G401.6 (cell line): Measurements from ENCODE around the gene RNF128.
"Not testable (repeated sequence)": the region's sequence is repeated elsewhere in the genome, so short reads cannot be mapped to it uniquely, and the experiment has no call there.

Experiments
- FAIRE-seq: peaks from 2 replicates; lab custom pipeline; 2012; peaks lifted over from hg19 to GRCh38; lab: Jason Lieb, UNC

The RNF128 gene

DNA sequence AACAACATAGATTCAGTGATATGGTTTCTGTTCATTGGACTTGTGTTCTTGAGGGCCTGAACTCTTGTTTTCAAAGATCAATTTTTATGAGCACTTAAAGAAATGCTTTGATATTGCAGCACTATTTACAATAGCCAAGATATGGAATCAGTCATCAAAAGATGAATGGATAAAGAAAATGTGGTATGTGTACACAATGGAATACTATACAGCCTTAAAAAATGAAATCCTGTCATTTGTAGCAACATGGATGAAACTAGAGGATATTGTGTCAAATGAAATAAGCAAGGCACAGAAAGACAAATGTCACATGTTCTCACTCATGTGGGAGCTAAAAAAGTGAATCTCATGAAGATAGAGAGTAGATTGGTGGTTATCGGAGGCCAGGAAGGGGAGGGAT is 21.9 kb downstream of the RNF128 start:
- FAIRE-seq, result no peak

DNA sequence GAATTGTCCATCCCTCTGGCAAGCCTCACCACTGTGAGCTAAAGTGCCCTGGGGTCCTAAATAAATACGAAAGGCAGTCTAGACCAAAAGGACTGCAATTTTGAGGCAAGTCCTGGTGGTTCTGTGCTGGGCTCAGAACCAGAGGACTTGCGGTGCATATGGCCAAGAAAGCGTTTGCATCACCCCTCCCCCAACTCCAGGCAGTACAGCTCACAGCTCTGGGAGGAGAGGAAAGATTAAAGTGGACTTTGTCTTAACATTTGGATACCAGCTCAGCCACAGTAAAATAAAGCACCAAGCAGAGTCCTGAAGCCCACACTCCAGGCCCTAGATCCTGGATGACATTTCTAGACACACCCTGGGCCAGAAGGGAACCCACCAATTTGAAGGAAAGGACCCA is 24.9 kb downstream of the RNF128 start:
- no peak for FAIRE-seq

DNA sequence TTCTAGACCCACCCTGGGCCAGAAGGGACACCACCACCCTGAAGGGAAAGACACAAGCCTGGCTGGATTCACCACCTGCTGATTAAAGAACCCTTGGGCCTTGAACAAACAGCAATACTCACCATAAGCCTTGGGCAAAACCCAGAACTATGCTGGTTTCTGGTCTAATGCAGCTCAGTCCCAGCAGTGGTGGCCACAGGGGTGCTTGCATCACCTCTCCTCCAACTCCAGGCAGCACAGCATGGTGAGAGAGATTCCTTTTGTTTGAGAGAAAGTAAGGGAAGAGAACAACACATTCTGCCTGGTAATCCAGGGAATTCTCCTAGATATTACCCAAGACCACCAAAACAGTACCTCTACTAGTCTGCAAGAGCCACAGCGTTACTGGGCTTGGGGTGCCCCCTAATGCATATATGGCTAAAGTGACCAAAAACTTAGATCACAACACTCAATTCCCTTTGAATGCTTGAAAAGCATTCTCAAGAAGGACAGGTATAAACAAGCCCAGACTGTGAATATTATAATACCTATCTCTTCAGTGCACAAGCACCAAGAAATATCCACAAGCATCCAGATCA is 25.7 kb downstream of the RNF128 start:
- FAIRE-seq, result no peak

DNA sequence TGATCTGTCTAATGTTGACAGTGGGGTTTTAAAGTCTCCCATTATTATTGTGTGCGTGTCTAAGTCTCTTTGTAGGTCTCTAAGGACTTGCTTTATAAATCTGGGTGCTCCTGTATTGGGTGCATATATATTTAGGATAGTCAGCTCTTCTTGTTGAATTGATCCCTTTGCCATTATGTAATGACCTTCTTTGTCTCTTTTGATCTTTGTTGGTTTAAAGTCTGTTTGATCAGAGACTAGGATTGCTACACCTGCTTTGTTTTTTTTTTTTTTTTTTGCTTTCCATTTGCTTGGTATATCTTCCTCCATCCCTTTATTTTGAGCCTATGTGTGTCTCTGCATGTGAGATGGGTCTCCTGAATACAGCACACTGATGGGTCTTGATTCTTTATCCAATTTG is 42.8 kb downstream of the RNF128 start:
- not testable (repeated sequence) for FAIRE-seq

DNA sequence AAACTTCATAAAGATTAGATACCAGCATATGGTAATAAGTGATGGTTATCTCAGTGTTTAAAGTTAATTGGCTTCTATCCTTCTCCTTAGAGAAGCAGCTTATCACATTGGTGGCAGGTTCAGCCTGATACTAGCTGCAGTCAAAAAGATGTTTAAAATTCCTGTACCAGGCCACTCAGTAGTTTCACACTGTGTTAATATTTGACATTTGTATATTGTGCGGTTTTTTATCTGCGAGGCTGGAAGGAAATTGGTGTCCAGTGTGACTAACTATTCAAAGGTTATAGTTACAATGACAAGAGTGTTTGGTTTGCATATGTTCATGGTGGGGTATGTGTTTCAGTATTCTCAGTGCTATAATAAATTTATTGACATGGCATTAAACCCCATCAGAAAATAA is 48.5 kb downstream of the RNF128 start:
- FAIRE-seq, result no peak

DNA sequence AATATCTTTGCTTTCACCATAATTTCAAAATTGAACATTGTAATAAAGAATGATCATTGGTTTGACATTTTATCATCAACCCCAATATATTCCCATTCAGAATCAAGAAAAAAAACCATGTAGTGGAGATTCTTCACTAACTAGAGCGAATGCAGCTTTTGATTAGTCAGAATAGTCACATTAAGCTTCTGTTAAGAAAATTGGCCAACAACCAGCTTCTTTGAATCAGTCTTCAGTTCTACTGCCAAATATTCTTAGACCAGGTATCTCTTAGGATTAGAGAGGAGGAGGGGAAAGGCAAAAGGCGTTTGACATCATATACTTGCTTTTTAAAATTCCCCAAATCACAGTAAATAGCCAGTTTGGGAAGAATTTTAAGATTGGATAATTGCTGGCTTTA is 53.8 kb downstream of the RNF128 start:
- no peak for FAIRE-seq

DNA sequence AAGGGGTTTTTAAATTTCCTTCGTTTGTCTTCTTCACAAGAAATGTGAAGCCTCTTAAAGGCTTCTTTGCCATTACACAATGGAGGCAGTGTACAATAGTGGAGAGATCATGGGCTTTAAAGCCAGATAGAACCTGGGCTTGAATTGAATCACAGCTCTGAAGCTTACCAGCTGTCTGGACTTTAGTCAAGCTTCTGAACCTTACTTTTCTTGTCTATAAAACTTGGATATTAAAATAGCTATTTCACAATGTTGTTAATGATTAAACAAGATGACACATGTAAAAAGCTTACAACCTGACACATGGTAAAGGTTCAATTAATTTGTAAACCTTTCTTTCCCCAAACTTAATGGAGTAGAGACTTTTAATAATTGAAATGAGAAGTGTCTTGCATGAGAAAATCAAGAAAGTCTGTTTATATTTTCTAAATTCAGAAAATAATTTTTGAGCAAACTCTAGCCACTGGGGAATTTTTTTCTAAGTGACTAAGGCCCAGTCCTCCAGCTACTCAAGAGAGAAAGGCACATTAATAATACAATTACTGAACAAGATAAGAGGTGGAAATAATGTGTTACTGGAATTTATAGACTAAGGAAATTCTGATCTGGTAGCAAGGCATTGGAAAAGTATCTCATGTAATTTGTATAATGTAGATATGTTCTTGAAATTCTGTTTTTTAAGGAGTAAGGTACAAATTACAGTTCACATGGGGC is 54.3 kb downstream of the RNF128 start:
- no peak for FAIRE-seq

DNA sequence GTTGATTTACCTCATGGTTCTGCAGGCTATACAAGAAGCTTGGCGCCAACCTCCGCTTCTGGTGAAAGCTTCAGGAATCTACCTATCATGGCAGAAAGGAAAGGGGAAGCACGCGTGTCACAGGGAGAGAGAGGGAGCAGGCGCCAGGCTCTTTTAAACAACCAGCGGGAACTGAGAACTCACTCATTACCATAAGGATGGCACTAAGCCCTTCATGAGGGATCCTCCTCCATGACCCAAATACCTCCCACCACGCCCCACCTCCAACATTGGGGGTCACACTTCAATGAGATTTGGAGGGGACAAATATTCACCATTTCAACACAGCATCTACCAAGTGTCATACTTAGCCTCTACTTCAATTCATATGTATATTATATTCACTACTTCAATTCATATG is 57.2 kb downstream of the RNF128 start:
- FAIRE-seq, result no peak

DNA sequence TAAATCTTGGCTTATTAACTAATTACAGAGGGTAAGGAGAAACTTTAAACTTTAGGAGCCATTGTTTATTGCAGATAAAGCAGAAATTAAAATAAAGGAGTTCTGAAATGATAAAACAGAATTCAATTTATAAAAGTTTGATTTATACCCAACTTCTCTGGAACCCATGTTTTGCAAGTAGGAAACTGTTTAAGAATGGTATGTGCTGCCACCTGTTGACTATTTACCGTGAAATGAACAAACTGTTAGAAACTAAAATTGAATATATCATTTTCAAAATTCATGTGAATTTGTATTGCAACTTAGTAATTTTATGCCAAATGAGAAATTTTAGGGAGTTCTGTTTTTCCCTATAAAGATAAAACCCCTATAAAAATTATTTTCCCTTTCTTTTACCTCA is 65.0 kb downstream of the RNF128 start:
- peak; percentile 83 for FAIRE-seq

DNA sequence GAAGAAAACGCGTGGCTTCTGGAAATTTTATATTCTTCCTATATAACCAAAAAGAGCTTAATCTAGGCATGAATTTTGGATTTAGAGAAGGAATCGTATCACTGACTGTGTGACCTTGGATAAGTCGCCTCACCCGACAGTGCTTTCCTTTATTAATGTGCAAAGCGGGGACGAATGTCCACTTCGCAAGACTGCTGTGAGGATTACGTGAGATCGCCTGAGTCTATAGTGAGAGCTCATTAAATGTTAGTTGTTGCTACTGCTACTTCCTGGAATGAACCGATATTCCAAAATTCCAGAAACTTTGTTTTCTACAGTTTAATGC is 75.5 kb downstream of the RNF128 start:
- FAIRE-seq, result no peak

DNA sequence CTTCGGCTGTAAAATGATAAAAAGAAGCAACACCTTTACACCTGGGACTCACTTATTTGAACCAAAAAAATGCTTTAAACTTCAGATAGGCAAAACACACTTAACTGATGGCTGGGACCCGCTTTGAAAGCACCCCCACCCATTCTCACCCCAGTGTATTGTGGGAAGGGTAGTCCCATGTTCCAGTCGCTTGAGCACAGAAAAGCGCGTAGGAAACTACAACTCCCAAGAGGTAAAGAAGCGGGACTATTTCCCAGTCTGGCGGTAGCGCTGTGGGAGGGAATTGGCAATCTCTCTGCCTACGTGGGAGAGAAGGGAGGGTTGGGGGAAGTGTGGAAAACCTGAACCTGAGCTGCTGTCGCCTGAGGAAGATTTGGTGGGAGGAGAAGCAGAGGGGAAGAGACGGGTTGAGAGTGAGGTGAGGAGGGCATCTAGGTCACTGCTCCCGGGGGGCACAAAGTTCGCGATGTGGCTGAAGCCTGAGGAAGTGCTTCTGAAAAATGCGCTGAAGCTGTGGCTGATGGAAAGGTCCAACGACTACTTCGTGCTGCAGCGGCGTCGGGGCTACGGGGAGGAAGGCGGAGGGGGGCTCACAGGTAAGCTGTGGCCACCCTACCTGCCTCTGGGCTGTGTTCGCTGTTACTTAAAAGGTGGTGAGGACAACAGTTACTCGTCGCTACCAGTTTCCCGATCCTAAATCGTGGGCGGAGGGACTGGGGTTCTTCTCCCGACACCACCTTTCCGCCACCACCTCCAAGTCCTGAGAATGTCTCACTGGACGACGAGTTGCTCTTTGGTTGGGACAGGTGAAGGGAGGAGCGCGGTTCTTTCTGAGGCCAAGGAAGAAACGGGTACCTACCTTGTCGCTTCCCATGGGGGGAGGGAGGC is 76.1 kb downstream of the RNF128 start, which contains the start of gene TBC1D8B:
Gene TBC1D8B, plus strand, starts transcription at position 286 of the 888 bp plus-strand sequence. Its CDS starts 181 bp downstream, at position 467.
- FAIRE-seq, result no peak

DNA sequence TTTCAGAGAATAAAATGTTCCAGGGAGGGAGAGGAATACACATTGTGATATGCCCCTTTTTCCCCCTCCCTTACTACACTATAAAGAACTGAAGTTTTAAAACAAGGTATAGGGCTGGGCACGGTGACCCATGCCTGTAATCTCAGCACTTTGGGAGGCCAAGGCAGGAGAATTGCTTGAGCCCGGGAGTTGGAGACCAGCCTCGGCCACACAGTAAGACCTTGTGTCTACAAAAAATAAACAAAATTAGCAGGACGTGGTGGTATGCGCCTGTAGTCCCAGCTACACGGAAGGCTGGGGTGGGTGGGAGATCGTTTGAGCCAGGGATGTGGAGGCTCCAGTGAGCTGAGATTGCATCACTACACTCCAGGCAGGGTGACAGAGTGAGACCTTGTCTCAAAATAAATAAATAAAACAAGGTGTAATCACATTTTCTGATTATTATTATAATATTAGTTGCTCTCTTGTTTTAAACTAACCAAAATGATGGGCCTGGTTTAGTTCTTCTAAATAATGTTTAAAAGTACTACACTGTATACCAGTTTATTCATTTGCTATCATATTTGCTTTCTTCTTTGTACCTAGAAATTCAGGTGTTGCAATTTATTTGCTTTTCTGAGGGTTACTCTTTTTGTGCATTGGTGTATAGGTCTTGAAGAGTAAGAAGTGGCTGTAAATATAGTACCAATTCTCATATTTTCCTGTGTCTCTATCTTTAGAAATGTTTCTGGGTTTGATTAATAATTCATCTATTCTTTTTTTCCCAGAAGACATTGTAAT is 84.8 kb downstream of the RNF128 start:
- FAIRE-seq, result no peak

DNA sequence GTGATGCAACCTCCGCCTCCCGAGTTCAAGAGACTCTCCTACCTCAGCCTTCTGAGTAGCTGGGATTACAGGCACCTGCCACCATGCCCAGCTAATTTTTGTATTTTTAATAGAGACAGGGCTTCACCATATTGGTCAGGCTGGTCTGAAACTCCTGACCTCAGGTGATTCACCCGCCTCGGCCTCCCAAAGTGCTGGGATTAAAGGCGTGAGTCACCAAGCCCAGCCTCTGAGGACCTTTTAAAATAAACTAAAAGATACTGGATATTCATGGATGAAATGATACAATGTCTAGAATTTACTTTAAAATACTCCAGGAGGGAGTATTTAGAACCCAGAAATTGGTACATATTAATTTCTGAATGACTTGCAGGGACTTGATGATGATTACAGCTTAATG is 86.4 kb downstream of the RNF128 start:
- not testable (repeated sequence) for FAIRE-seq

DNA sequence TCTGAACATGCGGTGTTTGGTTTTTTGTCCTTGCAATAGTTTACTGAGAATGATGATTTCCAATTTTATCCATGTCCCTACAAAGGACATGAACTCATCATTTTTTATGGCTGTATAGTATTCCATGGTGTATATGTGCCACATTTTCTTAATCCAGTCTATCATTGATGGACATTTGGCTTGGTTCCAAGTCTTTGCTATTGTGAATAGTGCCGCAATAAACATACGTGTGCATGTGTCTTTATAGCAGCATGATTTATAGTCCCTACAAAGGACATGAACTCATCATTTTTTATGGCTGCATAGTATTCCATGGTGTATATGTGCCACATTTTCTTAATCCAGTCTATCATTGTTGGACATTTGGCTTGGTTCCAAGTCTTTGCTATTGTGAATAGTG is 87.6 kb downstream of the RNF128 start:
- not testable (repeated sequence) for FAIRE-seq
